ENCODE data around the gene KRT13.

Gene KRT13

DNA sequence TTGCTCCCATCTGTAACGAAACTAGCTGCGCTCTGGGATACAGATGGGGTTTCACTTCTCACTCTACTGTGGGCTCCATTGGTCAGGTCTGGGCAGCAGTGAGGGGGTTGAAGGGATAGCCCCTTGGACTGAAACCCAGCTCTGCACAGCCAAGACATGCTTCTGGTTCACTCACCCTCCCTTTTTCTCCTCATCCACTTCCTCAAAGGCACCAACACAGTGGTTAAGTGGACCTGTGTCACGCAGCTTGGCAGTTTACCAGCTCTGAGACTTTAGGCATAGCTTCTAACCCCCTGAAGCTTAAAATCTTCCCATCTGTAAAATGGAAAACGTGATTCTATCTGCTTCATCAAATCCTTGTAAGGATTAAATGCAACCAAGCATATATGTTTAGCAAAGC lies 53.1 kb downstream of the KRT13 start:
- Mint-ChIP-seq H3K4me1 (no peaks in the 10 kb centered on the region), H3K9me3 (no peaks in the 10 kb centered on the region), H3K4me3 (no peak overlapping the region), H3K36me3 (no peaks in the 10 kb centered on the region), H3K27me3 (no peaks in the 10 kb centered on the region), H3K27ac (no peak overlapping the region)

DNA sequence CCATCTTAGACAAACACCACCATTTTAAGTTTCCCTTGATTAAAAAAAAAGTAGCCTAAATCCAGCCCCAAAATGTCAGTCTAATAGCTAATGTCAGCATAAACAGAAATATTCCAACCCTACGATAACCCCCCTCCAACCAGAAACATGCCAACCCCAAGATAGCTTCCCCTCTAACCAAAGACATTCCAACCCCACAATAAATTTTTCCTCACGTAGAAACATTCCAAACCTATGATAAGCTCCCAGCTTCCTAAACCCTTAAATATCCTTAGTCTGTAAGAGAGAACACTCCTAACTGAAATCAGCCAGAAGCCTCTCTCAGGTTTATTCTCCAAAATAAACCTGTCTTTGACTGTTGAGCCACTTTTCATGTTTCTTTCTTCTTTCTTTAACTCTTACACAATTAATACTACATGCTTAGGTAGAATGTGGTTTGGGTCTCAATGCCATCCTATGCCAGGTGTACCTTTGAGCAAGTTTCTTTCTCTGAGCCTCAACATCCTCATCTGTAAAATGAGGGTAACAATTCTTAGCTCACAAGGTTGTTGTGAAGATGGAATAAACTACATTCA lies 54.2 kb downstream of the KRT13 start:
- Mint-ChIP-seq H3K9me3 (no peaks in the 10 kb centered on the region), H3K27ac (no peak overlapping the region), H3K36me3 (no peaks in the 10 kb centered on the region), H3K4me3 (no peak overlapping the region), H3K4me1 (no peaks in the 10 kb centered on the region), H3K27me3 (no peaks in the 10 kb centered on the region)

All from activated naive CD4-positive, alpha-beta T cell treated with anti-CD3 and anti-CD28 coated beads, Interleukin-2, amount 50 U/mL, for 24 hours (primary cell).